ENCODE data around the gene TAS2R9.
"Not testable (repeated sequence)": the region's sequence is repeated elsewhere in the genome, so short reads cannot be mapped to it uniquely, and the experiment has no call there.

TAS2R9 gene

GRCh38 chr12:10794222-10794621 lies 15.7 kb downstream of the TAS2R9 start:
- Histone ChIP-seq H3K4me2 (ENCODE audit: low read length) (no peak overlapping the region), H3K9ac (ENCODE audit: low read length) (no peak overlapping the region), H3K27me3 (ENCODE audit: insufficient read depth, low read length) (no peaks in the 10 kb centered on the region), H2AFZ (ENCODE audit: low read length) (no peak overlapping the region), H3K4me1 (ENCODE audit: insufficient read depth, low read length, severe bottlenecking) (no peaks in the 10 kb centered on the region), H3K36me3 (ENCODE audit: insufficient read depth, low read length) (no peaks in the 10 kb centered on the region), H3K9me3 (ENCODE audit: low read length) (no peaks in the 10 kb centered on the region), H3K4me3 (ENCODE audit: low read depth, low read length, poor library complexity, severe bottlenecking) (no peak overlapping the region), H3K79me2 (ENCODE audit: insufficient read depth, low read length) (no peaks in the 10 kb centered on the region), H3K9me2 (ENCODE audit: low read depth, low read length) (no peaks in the 10 kb centered on the region), H3F3A (ENCODE audit: insufficient read depth, low read length) (no peaks in the 10 kb centered on the region), H4K20me1 (ENCODE audit: insufficient read depth, low read length) (no peaks in the 10 kb centered on the region), H3K27ac (ENCODE audit: low read depth, low read length, poor library complexity, severe bottlenecking) (no peak overlapping the region)
- TF ChIP-seq EZH2 (IDR thresholded peaks at IDR 0.05; ENCODE audit: borderline replicate concordance, low read length) (no peak), CTCF (IDR thresholded peaks at IDR 0.05; ENCODE audit: low read length) (no peak)

- H3K4me2 ChIP-seq (ENCODE audit: low read length); H3K9me3 ChIP-seq (ENCODE audit: low read length); H3K9ac ChIP-seq (ENCODE audit: low read length); H3K36me3 ChIP-seq (ENCODE audit: insufficient read depth, low read length); H2AFZ ChIP-seq (ENCODE audit: low read length); H3F3A ChIP-seq (ENCODE audit: insufficient read depth, low read length); H3K4me3 ChIP-seq (ENCODE audit: low read depth, low read length, poor library complexity, severe bottlenecking); H3K79me2 ChIP-seq (ENCODE audit: insufficient read depth, low read length); H3K9me2 ChIP-seq (ENCODE audit: low read depth, low read length); H4K20me1 ChIP-seq (ENCODE audit: insufficient read depth, low read length); H3K27me3 ChIP-seq (ENCODE audit: insufficient read depth, low read length); H3K4me1 ChIP-seq (ENCODE audit: insufficient read depth, low read length, severe bottlenecking); H3K27ac ChIP-seq (ENCODE audit: low read depth, low read length, poor library complexity, severe bottlenecking): not testable (repeated sequence)
Observed at GRCh38 chr12:10791769-10792168, 18.2 kb downstream of the TAS2R9 start.

- TF ChIP-seq EZH2 (IDR thresholded peaks at IDR 0.05; ENCODE audit: borderline replicate concordance, low read length) (no peak), CTCF (IDR thresholded peaks at IDR 0.05; ENCODE audit: low read length) (no peak)
- H3K27ac ChIP-seq (ENCODE audit: low read depth, low read length, poor library complexity, severe bottlenecking) = no peak overlapping the region
- no peaks in the 10 kb centered on the region for H3K9me2 ChIP-seq (ENCODE audit: low read depth, low read length)
- H3K4me2 ChIP-seq (ENCODE audit: low read length) = no peak overlapping the region
- no peaks in the 10 kb centered on the region for H3K79me2 ChIP-seq (ENCODE audit: insufficient read depth, low read length)
- no peaks in the 10 kb centered on the region for H3K4me1 ChIP-seq (ENCODE audit: insufficient read depth, low read length, severe bottlenecking)
- H3K27me3 ChIP-seq (ENCODE audit: insufficient read depth, low read length) = no peaks in the 10 kb centered on the region
- H3K9ac ChIP-seq (ENCODE audit: low read length) = no peak overlapping the region
- no peak overlapping the region for H2AFZ ChIP-seq (ENCODE audit: low read length)
- peaks cover 3% of the 10 kb centered on the region; the same call in 1 of the 2 replicates for H3F3A ChIP-seq (ENCODE audit: insufficient read depth, low read length)
- H3K36me3 ChIP-seq (ENCODE audit: insufficient read depth, low read length) = no peaks in the 10 kb centered on the region
- no peaks in the 10 kb centered on the region for H4K20me1 ChIP-seq (ENCODE audit: insufficient read depth, low read length)
- no peaks in the 10 kb centered on the region for H3K9me3 ChIP-seq (ENCODE audit: low read length)
- no peak overlapping the region for H3K4me3 ChIP-seq (ENCODE audit: low read depth, low read length, poor library complexity, severe bottlenecking)
Observed at GRCh38 chr12:10783252-10783651, 26.7 kb downstream of the TAS2R9 start.

GRCh38 chr12:10779103-10779502 lies 30.9 kb downstream of the TAS2R9 start:
- Histone ChIP-seq H3K4me3 (ENCODE audit: low read depth, low read length, poor library complexity, severe bottlenecking) (no peak overlapping the region), H3K9ac (ENCODE audit: low read length) (no peak overlapping the region), H4K20me1 (ENCODE audit: insufficient read depth, low read length) (no peaks in the 10 kb centered on the region), H3K4me1 (ENCODE audit: insufficient read depth, low read length, severe bottlenecking) (no peaks in the 10 kb centered on the region), H3K9me2 (ENCODE audit: low read depth, low read length) (no peaks in the 10 kb centered on the region), H3K27ac (ENCODE audit: low read depth, low read length, poor library complexity, severe bottlenecking) (no peak overlapping the region), H3K9me3 (ENCODE audit: low read length) (no peaks in the 10 kb centered on the region), H3K79me2 (ENCODE audit: insufficient read depth, low read length) (no peaks in the 10 kb centered on the region), H3K4me2 (ENCODE audit: low read length) (no peak overlapping the region), H3K27me3 (ENCODE audit: insufficient read depth, low read length) (no peaks in the 10 kb centered on the region), H2AFZ (ENCODE audit: low read length) (no peak overlapping the region), H3K36me3 (ENCODE audit: insufficient read depth, low read length) (no peaks in the 10 kb centered on the region), H3F3A (ENCODE audit: insufficient read depth, low read length) (peaks cover 3% of the 10 kb centered on the region; the same call in 1 of the 2 replicates)
- no peak for TF ChIP-seq CTCF (IDR thresholded peaks at IDR 0.05; ENCODE audit: low read length)
- no peak for TF ChIP-seq EZH2 (IDR thresholded peaks at IDR 0.05; ENCODE audit: borderline replicate concordance, low read length)
